Neutrophil (primary cell): ENCODE measurements around the gene PDS5A.
"Not testable (repeated sequence)": the region's sequence is repeated elsewhere in the genome, so short reads cannot be mapped to it uniquely, and the experiment has no call there.

Experiments
- H3K27ac ChIP-seq: fragments of 200-600 bp; sonication (generic); 2 replicates; pipeline ENCODE4 v1.5.1; 2016; ENCODE audit warnings: mild to moderate bottlenecking, moderate library complexity
- H3K27me3 ChIP-seq: fragments of 200-600 bp; sonication (generic); 2 replicates; pipeline ENCODE4 v1.6.0; 2016; ENCODE audit warnings: mild to moderate bottlenecking
- H3K36me3 ChIP-seq: fragments of 200-600 bp; sonication (generic); 2 replicates; pipeline ENCODE4 v1.5.1; 2017
- H3K4me1 ChIP-seq, 2 experiments: fragments of 200-600 bp in 1 of 2; sonication (generic) in 1 of 2; 1 replicate in 1 of 2; 2 replicates in 1 of 2; pipeline versions ENCODE4 v1.5.1 to v1.6.1; 2013 to 2016; ENCODE audit warnings: low read depth in 1 of 2, low read length in 1 of 2, mild to moderate bottlenecking in 1 of 2, moderate library complexity in 1 of 2; ENCODE audit not compliant: control insufficient read depth in 1 of 2, insufficient read depth in 1 of 2
- H3K4me3 ChIP-seq, 2 experiments: fragments of 200-600 bp in 1 of 2; sonication (generic) in 1 of 2; 1 replicate in 1 of 2; 2 replicates in 1 of 2; pipeline ENCODE4 v1.5.1; 2013 to 2016; ENCODE audit warnings: low read depth in 1 of 2, low read length in 1 of 2, mild to moderate bottlenecking in 1 of 2, moderate library complexity in 1 of 2
- H3K9me3 ChIP-seq: fragments of 200-600 bp; sonication (generic); 2 replicates; pipeline ENCODE4 v1.5.1; 2016
- CTCF ChIP-seq: fragments of 200-600 bp; sonication (generic); IDR thresholded peaks from 2 replicates; pipeline ENCODE4 v1.5.1; 2016; ENCODE audit warnings: antibody characterized with exemption

The PDS5A gene

DNA sequence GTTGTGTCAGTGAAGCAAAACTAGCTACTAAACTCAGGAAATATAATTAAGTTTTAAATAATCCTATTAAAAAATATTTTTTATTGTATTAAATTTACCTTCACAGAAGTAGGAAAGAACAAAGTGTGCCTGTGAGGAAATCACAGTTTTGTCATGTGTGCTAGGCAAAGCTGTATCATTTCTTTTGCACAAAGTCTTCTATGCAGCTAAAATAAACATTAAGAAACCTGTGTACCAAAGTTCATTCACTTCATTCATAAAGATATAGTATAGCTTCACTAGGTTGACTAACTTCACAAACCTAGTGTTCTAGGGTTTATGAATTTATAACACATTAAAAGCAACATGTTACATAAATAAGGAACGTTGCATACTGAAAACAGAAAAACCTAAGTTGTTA lies 131.0 kb downstream of the PDS5A start:
- Histone ChIP-seq H3K4me1 (no peaks in the 10 kb centered on the region), H3K27me3 (no peaks in the 10 kb centered on the region), H3K27ac (no peak overlapping the region), H3K9me3 (no peaks in the 10 kb centered on the region), H3K36me3 (peaks cover 62% of the 10 kb centered on the region), H3K4me3 (no peak overlapping the region)
- no peak for TF ChIP-seq CTCF

DNA sequence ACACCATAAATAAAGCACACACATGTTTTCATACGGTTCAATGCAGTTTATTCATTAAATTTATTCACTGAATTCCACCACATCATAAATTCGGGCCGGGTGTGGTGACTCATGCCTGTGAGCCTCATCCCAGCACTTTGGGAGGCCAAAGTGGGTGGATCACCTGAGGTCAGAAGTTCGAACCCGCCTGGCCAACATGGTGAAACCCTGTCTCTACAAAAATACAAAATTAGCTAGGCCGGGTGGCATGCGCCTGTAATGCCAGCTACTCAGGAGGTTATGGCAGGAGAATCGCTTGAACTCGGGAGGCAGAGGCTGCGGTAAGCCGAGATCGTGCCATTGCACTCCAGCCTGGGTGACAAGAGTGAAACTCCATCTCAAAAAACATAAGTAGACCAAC lies 131.6 kb downstream of the PDS5A start:
- TF ChIP-seq CTCF, result no peak
- H3K9me3 ChIP-seq, result no peaks in the 10 kb centered on the region
- H3K4me3 ChIP-seq, result no peak overlapping the region
- no peaks in the 10 kb centered on the region for H3K27me3 ChIP-seq
- H3K4me1 ChIP-seq, result no peaks in the 10 kb centered on the region
- no peak overlapping the region for H3K27ac ChIP-seq
- peaks cover 68% of the 10 kb centered on the region for H3K36me3 ChIP-seq

DNA sequence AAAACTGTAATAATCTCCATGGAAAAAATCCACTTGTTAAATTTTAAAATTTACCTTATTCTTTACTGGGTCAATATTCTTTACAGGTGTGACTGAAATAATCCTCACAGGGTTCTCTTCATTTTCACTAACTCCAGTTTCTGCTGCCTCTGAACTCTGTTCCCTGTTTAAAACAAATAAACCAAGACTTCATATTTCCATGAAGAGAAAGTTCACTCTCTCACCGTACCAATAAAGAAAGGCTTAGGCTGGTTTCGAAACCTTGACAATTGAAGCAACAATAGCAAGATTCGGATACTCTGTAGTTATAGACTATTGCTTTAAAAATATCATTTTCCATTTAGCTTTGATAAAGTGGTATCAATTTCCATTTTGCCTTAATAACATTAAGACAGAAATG lies 135.8 kb downstream of the PDS5A start:
- Histone ChIP-seq H3K4me1 (no peaks in the 10 kb centered on the region), H3K27me3 (no peaks in the 10 kb centered on the region), H3K9me3 (no peaks in the 10 kb centered on the region), H3K36me3 (peaks cover 84% of the 10 kb centered on the region), H3K4me3 (no peak overlapping the region), H3K27ac (no peak overlapping the region)
- TF ChIP-seq CTCF, result no peak

GRCh38 chr4:39840516-39840915 lies 137.2 kb downstream of the PDS5A start:
- not testable (repeated sequence) for H3K27ac ChIP-seq, H3K4me3 ChIP-seq, H3K27me3 ChIP-seq, H3K9me3 ChIP-seq, H3K4me1 ChIP-seq
- H3K36me3 ChIP-seq, result peaks cover 80% of the 10 kb centered on the region

DNA sequence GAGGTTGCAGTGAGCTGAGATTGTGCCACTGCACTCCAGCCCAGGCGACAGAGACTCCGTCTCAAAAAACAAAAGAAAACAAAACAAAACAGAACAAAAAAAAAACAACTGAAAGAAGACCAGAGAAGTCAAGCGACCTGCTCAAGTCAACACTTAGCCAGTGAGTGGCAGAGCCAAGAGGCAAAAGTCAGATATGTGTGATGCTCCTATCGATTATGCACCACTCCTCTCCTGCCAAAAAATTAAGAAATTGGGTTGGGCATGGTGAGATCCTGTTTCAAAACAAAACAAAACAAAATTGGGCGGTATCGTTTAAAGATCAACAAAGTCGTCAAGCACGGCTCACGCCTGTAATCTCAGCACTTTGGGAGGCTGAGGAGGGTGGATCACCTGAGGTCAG lies 137.7 kb downstream of the PDS5A start:
- TF ChIP-seq CTCF, result no peak
- Histone ChIP-seq H3K27me3 (no peaks in the 10 kb centered on the region), H3K9me3 (no peaks in the 10 kb centered on the region), H3K4me3 (no peak overlapping the region), H3K36me3 (peaks cover 80% of the 10 kb centered on the region), H3K27ac (no peak overlapping the region), H3K4me1 (no peaks in the 10 kb centered on the region)

GRCh38 chr4:39838431-39838830 lies 139.3 kb downstream of the PDS5A start:
- H3K9me3 ChIP-seq, H3K4me1 ChIP-seq, H3K27ac ChIP-seq, H3K27me3 ChIP-seq, H3K4me3 ChIP-seq: not testable (repeated sequence)
- H3K36me3 ChIP-seq, result peaks cover 83% of the 10 kb centered on the region

GRCh38 chr4:39834269-39834668 lies 143.4 kb downstream of the PDS5A start:
- H3K4me3 ChIP-seq, result no peak overlapping the region
- no peak for TF ChIP-seq CTCF
- H3K27ac ChIP-seq, result no peak overlapping the region
- no peaks in the 10 kb centered on the region for H3K4me1 ChIP-seq
- H3K36me3 ChIP-seq, result peaks cover 76% of the 10 kb centered on the region
- no peaks in the 10 kb centered on the region for H3K9me3 ChIP-seq
- H3K27me3 ChIP-seq, result no peaks in the 10 kb centered on the region
